A673 (cell line): ENCODE results near the gene EFS.

Source experiments
- CTCF ChIP-seq: fragments of 300-800, 200-600 bp; sonication (generic); conservative IDR thresholded peaks from 2 replicates; pipeline ENCODE4 v1.5.1; 2017; ENCODE audit warnings: low read depth, mild to moderate bottlenecking, antibody characterized with exemption, low read length, moderate library complexity, mixed read lengths
- EZH2 ChIP-seq: fragments of 200-600 bp; sonication (generic); IDR thresholded peaks from 2 replicates; pipeline ENCODE4 v1.6.1; 2017; ENCODE audit warnings: borderline replicate concordance, low read depth, mild to moderate bottlenecking, mixed read lengths, antibody characterized with exemption, low read length; ENCODE audit not compliant: poor library complexity, severe bottlenecking

DNA sequence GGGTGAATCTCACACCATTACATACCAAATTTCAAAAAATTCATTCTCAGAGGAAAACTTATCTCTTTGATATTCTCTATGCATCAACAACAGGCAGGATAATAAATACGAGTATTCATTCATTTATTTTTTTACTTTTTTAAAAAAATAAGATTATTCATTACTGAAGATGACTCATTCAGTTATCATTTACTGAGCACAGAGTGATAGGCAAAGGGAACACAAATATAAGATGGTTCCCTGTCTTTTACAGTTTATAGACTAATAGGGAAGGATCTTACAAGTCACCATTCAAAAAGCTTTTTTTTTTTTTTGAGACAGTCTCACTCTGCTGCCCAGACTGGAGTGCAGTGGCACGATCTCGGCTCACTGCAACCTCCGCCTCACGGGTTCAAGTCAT lies 48.7 kb downstream of the EFS start:
- TF ChIP-seq CTCF: no peak
- TF ChIP-seq EZH2: no peak
